Pancreas (tissue), 10 donors: ENCODE measurements around the gene CLCN2. TPM values are rescaled to one million over a fixed set of nuclear protein-coding genes. Genes with fewer than 3 reads are reported as not detected.

ENCODE experiments used
- ATAC-seq, 4 donors: fragments of 200-7000 bp; cut with Tn5 transposase; one replicate each; pipeline versions ENCODE4 v1.8.0 to v1.9.1; 2020; ENCODE audit warnings: mild to moderate bottlenecking in 4 of 4, moderate library complexity in 4 of 4
- DNase-seq, 6 donors: peaks; one replicate each; pipeline ENCODE4 v3.0.0-alpha.2; 2020
- FAIRE-seq: peaks from 2 replicates; lab custom pipeline; 2012; peaks lifted over from hg19 to GRCh38; lab: Jason Lieb, UNC
- H3K27ac ChIP-seq, 4 donors: fragments of 200-600 bp; sonication (generic); 1 replicate in 3 of 4; 2 replicates in 1 of 4; pipeline versions ENCODE4 v1.5.0 to v1.8.0; 2020
- H3K27me3 ChIP-seq, 4 donors: fragments of 200-600 bp; one replicate each; pipeline ENCODE4 v1.8.0; 2021
- H3K36me3 ChIP-seq, 3 donors: fragments of 200-600 bp; sonication (generic) in 1 of 3; one replicate each; pipeline versions ENCODE4 v1.5.0 to v1.8.0; 2020 to 2021
- H3K4me1 ChIP-seq, 3 donors: fragments of 200-600 bp; one replicate each; pipeline ENCODE4 v1.8.0; 2021
- H3K4me3 ChIP-seq, 4 donors: fragments of 200-600 bp; sonication (generic) in 2 of 4; one replicate each; pipeline versions ENCODE4 v1.5.0 to v1.8.0; 2020 to 2021
- H3K9me3 ChIP-seq, 4 donors: fragments of 200-600 bp; one replicate each; pipeline ENCODE4 v1.8.0; 2021
- CTCF ChIP-seq, 4 donors: fragments of 200-600 bp; sonication (generic) in 3 of 4; IDR thresholded peaks; one replicate each; pipeline versions ENCODE4 v1.5.0 to v1.8.0; 2021; ENCODE audit warnings: antibody characterized with exemption in 4 of 4
- WGBS, 2 donors: extraction: QIAGEN DNeasy Blood & Tissue Kit; methylation state at CpG; one replicate each; pipeline ENCODE4 v1.1.7; 2013; 5-methylcytosine and 5-hydroxymethylcytosine counted together
- intact Hi-C, 3 donors: fragments of 100-400 bp; cut with DNase I; formaldehyde crosslinking; loops; one replicate each; pipeline versions ENCODE4 v1.11.1 to v1.14.2; 2022
- polyA plus RNA-seq, 2 donors: library from polyadenylated mRNA; stranded (reverse); fragments of 200-250 nt; gene quantifications; one replicate each; pipeline ENCODE4 v1.2.3, GENCODE V29; 2013
- total RNA-seq, 6 donors: library from RNA; stranded (reverse); fragmentation: NEBNext Ultra II Directional in 4 of 6; extraction: Animal tissue kit (Norgen Biotek cat#: 25700) in 4 of 6; gene quantifications; one replicate each; pipeline versions ENCODE4 v1.2.1 to v1.2.4, GENCODE V29; 2021 to 2023
- donor health status: healthy with polysubstance abuse.
- donor health status: DM: no; HTN: no; CAD: no; lungs with moderate emphysema.
- donor health status: DM: no; HTN: no; CAD: no.
- donor health status: control.
- donor health status: control.
- donor health status: Bipolar disorder and iron deficiency.
- donor health status: DM: yes; HTN: yes; CAD: no.
- donor health status: DM: no; HTN: no; CAD: no.
- donor health status: DM: no; HTN: no; CAD: no.
- donor health status: DM: yes; HTN: yes; CAD: no.

CLCN2 gene
- total and polyA plus RNA-seq, 8 donors = 4.9 to 25.5 (median 7.9) TPM

- FAIRE-seq (no peak), DNase-seq (peak in 3 of 6 donors; percentile 11 to 55 (median 34)), ATAC-seq (no peak)
- no peaks in the 10 kb centered on the region for H3K27me3 ChIP-seq
- H3K4me3 ChIP-seq = no peak overlapping the region
- intact Hi-C loops = no loop called here
- WGBS, 2 donors = 49 to 56% methylated on average over 14 of the region's 14 CpGs
- no peak for TF ChIP-seq CTCF (IDR thresholded peaks at IDR 0.05)
- no peak overlapping the region for H3K27ac ChIP-seq
- H3K4me1 ChIP-seq = peaks cover 0 to 1% (median 0%) of the 10 kb centered on the region in 3 donors
- H3K9me3 ChIP-seq = no peaks in the 10 kb centered on the region
- no peaks in the 10 kb centered on the region for H3K36me3 ChIP-seq
Observed at GRCh38 chr3:184358921-184359350, 2.5 kb downstream of the CLCN2 start.

- 90 to 93% methylated on average over 12 of the region's 12 CpGs for WGBS, 2 donors
- DNase-seq (peak in 1 of 6 donors; percentile 44), FAIRE-seq (no peak), ATAC-seq (no peak)
- intact Hi-C loops = no loop called here
- Histone ChIP-seq H3K27ac (no peak overlapping the region), H3K4me1 (no peaks in the 10 kb centered on the region), H3K4me3 (no peak overlapping the region), H3K36me3 (no peaks in the 10 kb centered on the region), H3K27me3 (no peaks in the 10 kb centered on the region), H3K9me3 (no peaks in the 10 kb centered on the region)
- TF ChIP-seq CTCF (IDR thresholded peaks at IDR 0.05) = no peak
Observed at GRCh38 chr3:184358124-184358767, 3.2 kb downstream of the CLCN2 start.

- H3K4me1 ChIP-seq = peaks cover 0 to 3% (median 3%) of the 10 kb centered on the region in 3 donors
- no peak overlapping the region for H3K4me3 ChIP-seq
- WGBS, 2 donors = 91 to 92% methylated on average over 24 of the region's 24 CpGs
- no peak for ATAC-seq
- no peak for FAIRE-seq
- TF ChIP-seq CTCF (IDR thresholded peaks at IDR 0.05) = no peak
- H3K36me3 ChIP-seq = no peaks in the 10 kb centered on the region
- H3K27me3 ChIP-seq = no peaks in the 10 kb centered on the region
- intact Hi-C loops = no loop called here
- no peaks in the 10 kb centered on the region for H3K9me3 ChIP-seq
- no peak overlapping the region for H3K27ac ChIP-seq
- DNase-seq = peak in 1 of 6 donors; percentile 63
Observed at GRCh38 chr3:184357248-184358123, 3.9 kb downstream of the CLCN2 start.

- intact Hi-C loops = no loop called here
- DNase-seq (peak in 1 of 6 donors; percentile 40), FAIRE-seq (no peak), ATAC-seq (no peak)
- Histone ChIP-seq H3K9me3 (no peaks in the 10 kb centered on the region), H3K27ac (no peak overlapping the region), H3K4me1 (peaks cover 0 to 13% (median 5%) of the 10 kb centered on the region in 3 donors), H3K36me3 (no peaks in the 10 kb centered on the region), H3K27me3 (no peaks in the 10 kb centered on the region), H3K4me3 (no peak overlapping the region)
- 77 to 82% methylated on average over 18 of the region's 18 CpGs for WGBS, 2 donors
- TF ChIP-seq CTCF (IDR thresholded peaks at IDR 0.05) = no peak
Observed at GRCh38 chr3:184355261-184356040, 6.0 kb downstream of the CLCN2 start.
